ENCODE measurements around the gene PSMA7. TPM values are rescaled to one million over a fixed set of nuclear protein-coding genes. Genes with fewer than 3 reads are reported as not detected.

PSMA7 gene
- total and polyA plus RNA-seq, 4 experiments from 2014 or later: 182 to 598 (median 313) TPM

DNA sequence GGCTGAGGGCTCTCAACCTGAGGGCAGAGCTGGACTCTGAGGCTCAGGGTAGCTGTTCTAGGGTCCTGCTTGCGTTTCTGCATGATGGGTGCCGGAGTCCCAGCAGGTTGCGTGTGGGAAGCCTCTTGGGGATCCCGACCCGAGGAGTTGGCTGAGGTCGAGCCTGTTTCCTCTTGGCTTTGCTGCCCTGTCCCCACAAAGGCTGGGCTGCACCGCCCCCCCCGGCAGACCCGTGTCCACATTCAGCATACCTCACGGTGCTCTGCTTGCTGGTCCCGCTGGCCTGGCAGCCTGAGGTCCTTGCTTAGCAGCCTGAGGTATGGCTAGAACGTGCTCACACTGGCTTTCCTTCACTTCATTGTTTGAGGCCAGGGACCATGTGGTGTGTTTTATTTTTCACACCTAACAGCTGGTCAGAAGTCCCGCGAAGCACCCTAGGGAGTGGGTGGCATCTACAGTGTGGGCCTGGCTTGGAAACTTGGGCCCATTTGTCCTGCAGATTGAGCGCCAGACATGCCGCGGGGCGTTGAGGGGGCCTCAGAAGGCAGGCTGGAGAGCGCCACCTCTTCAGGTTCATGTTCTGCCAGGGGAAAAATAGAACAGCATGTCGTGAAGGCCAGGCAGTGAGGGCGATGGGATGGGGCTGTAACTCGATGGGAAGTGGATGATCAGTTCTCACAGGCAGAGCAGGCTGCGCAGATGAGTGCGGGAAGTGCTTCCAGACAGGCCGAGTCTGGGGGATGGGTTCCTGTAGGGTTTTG lies 11.5 kb downstream of the PSMA7 start:
- Histone ChIP-seq H3K36me3 (ENCODE audit: insufficient read depth, low read length) (peaks cover 88% of the 10 kb centered on the region), H3K27me3 (ENCODE audit: insufficient read depth, low read length) (no peaks in the 10 kb centered on the region), H3K4me3 (ENCODE audit: low read length in 2 of 2) (no peak overlapping the region), H3K27ac (ENCODE audit: low read depth, low read length) (no peak overlapping the region), H3K9me3 (ENCODE audit: control insufficient read depth in 1 of 2, low read length in 2 of 2) (no peaks in the 10 kb centered on the region), H3K4me1 (ENCODE audit: insufficient read depth, low read length) (peaks cover 3% of the 10 kb centered on the region)
- peak overlapping the region in 6 of 7 donors; percentile 2 to 92 (median 79) for H3K27ac Mint-ChIP-seq
- no peaks in the 10 kb centered on the region for H3K9me3 Mint-ChIP-seq
- peaks cover 46 to 90% of the 10 kb centered on the region in 2 donors for H3K36me3 Mint-ChIP-seq
- peak overlapping the region in 5 of 8 donors; percentile 19 to 69 (median 59) for H3K4me3 Mint-ChIP-seq
- POLR2A ChIA-PET (ENCODE audit: partially characterized antibody): interaction anchor here (1.4 to 3.0 kb wide), 3 partner anchors 8 to 12 kb away, joined by 5 to 13 read pairs (median 6); partner anchors contain the start of genes PSMA7 and SS18L1
- peak in 1 of 5 donors; percentile 5 for DNase-seq
- CTCF ChIA-PET (ENCODE audit: partially characterized antibody): no interaction called here
- H3K4me1 Mint-ChIP-seq: peaks cover 13 to 48% (median 36%) of the 10 kb centered on the region in 4 donors
- H3K27me3 Mint-ChIP-seq: no peaks in the 10 kb centered on the region
- intact Hi-C loops (cut with micrococcal nuclease): no loop called here

- no peak for DNase-seq
Observed at GRCh38 chr20:62129731-62130531, 13.3 kb downstream of the PSMA7 start.

DNA sequence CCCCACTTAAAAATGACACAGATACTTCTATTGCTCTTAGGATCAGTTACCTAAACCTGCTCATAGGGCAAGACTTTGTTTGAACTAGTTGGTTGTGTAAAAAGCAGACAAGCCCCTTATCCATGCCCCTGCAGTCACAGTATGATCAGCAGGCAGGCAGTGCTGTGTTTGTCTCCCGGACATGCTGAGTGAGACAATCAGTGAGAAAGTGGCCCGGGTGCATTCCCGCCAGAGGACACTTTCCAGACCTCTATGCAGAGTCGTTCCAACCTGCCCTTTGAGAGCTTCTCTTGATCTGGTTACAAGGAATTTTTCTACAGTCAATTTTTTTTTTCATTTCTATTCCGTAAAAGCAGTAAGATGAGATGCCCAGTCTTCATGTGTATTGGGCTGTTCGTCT lies 14.7 kb downstream of the PSMA7 start:
- H3K36me3 ChIP-seq (ENCODE audit: insufficient read depth, low read length): peaks cover 79% of the 10 kb centered on the region
- no peaks in the 10 kb centered on the region for H3K9me3 ChIP-seq (ENCODE audit: control insufficient read depth in 1 of 2, low read length in 2 of 2)
- POLR2A ChIA-PET (ENCODE audit: partially characterized antibody): no interaction called here
- DNase-seq: no peak
- H3K27ac ChIP-seq (ENCODE audit: low read depth, low read length): no peak overlapping the region
- Mint-ChIP-seq H3K27me3 (no peaks in the 10 kb centered on the region), H3K4me1 (peaks cover 22 to 65% (median 51%) of the 10 kb centered on the region in 4 donors), H3K9me3 (no peaks in the 10 kb centered on the region), H3K4me3 (no peak overlapping the region), H3K36me3 (peaks cover 51 to 84% of the 10 kb centered on the region in 2 donors), H3K27ac (peak overlapping the region in 3 of 7 donors; percentile 29 to 79 (median 66))
- H3K4me1 ChIP-seq (ENCODE audit: insufficient read depth, low read length): peaks cover 16% of the 10 kb centered on the region
- CTCF ChIA-PET (ENCODE audit: partially characterized antibody): interaction anchor here (1.2 to 2.4 kb wide), 2 partner anchors 24 to 118 kb away, joined by 3 to 5 read pairs; no protein-coding TSS in a partner anchor
- intact Hi-C loops (cut with micrococcal nuclease): no loop called here
- no peaks in the 10 kb centered on the region for H3K27me3 ChIP-seq (ENCODE audit: insufficient read depth, low read length)
- H3K4me3 ChIP-seq (ENCODE audit: low read length in 2 of 2): no peak overlapping the region

More at GRCh38 chr20:62129731-62130531, 13.3 kb downstream of the PSMA7 start:
- CTCF ChIA-PET (ENCODE audit: partially characterized antibody): interaction anchor here (1.2 to 2.4 kb wide), 3 partner anchors 12 to 119 kb away, joined by 3 to 6 read pairs (median 5); no protein-coding TSS in a partner anchor
- H3K4me3 Mint-ChIP-seq: peak overlapping the region in 2 of 8 donors; percentile 10 to 31
- no peaks in the 10 kb centered on the region for H3K27me3 Mint-ChIP-seq
- no peaks in the 10 kb centered on the region for H3K27me3 ChIP-seq (ENCODE audit: insufficient read depth, low read length)
- no peak overlapping the region for H3K27ac ChIP-seq (ENCODE audit: low read depth, low read length)
- H3K4me1 ChIP-seq (ENCODE audit: insufficient read depth, low read length): peaks cover 3% of the 10 kb centered on the region
- POLR2A ChIA-PET (ENCODE audit: partially characterized antibody): interaction anchor here (0.7 to 1.0 kb wide), 3 partner anchors 12 to 64 kb away, joined by 3 read pairs; partner anchors contain the start of genes PSMA7, SS18L1 and TAF4
- H3K9me3 Mint-ChIP-seq: no peaks in the 10 kb centered on the region
- H3K4me3 ChIP-seq (ENCODE audit: low read length in 2 of 2): no peak overlapping the region
- H3K27ac Mint-ChIP-seq: peak overlapping the region in 5 of 7 donors; percentile 10 to 66 (median 30)
- intact Hi-C loops (cut with micrococcal nuclease): no loop called here
- peaks cover 18 to 51% (median 42%) of the 10 kb centered on the region in 4 donors for H3K4me1 Mint-ChIP-seq
- no peaks in the 10 kb centered on the region for H3K9me3 ChIP-seq (ENCODE audit: control insufficient read depth in 1 of 2, low read length in 2 of 2)
- H3K36me3 ChIP-seq (ENCODE audit: insufficient read depth, low read length): peaks cover 90% of the 10 kb centered on the region
- H3K36me3 Mint-ChIP-seq: peaks cover 54 to 85% of the 10 kb centered on the region in 2 donors

DNA sequence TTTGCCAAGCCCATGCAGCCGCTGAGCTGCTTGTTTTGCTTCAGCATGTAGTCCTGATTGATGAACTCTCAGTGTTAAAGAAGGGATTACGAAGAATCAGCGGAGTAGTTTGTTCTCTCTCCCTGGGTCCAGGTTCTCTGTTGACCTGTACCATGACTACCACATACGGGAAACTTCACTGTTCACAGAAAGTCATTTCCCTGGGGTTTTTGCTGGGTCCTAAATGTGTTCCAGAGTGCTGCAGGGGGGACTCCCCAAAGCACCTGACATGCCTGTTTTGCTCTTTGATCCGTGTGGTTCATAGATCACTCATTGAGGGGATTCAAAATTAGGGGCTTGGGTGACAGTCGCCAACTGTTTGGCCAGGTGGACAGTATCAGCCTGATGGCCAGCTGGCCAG lies 15.4 kb downstream of the PSMA7 start:
- H3K27ac ChIP-seq (ENCODE audit: low read depth, low read length): no peak overlapping the region
- Mint-ChIP-seq H3K4me1 (peaks cover 23 to 64% (median 54%) of the 10 kb centered on the region in 4 donors), H3K27me3 (no peaks in the 10 kb centered on the region), H3K36me3 (peaks cover 51 to 83% of the 10 kb centered on the region in 2 donors), H3K4me3 (peak overlapping the region in 1 of 8 donors; percentile 45), H3K27ac (peak overlapping the region in 3 of 7 donors; percentile 38 to 79 (median 48)), H3K9me3 (peaks cover 0 to 2% (median 0%) of the 10 kb centered on the region in 8 donors)
- ChIA-PET POLR2A (ENCODE audit: partially characterized antibody) (interaction anchor here (11.1 kb wide), 1 partner anchor 16 kb away, joined by 115 read pairs; the partner anchor contains the start of genes PSMA7 and SS18L1), CTCF (ENCODE audit: partially characterized antibody) (interaction anchor here (2.4 to 5.5 kb wide), 2 partner anchors 8 to 117 kb away, joined by 5 to 35 read pairs; no protein-coding TSS in a partner anchor)
- H3K27me3 ChIP-seq (ENCODE audit: insufficient read depth, low read length): no peaks in the 10 kb centered on the region
- intact Hi-C loops (cut with micrococcal nuclease): no loop called here
- no peak for DNase-seq
- no peak overlapping the region for H3K4me3 ChIP-seq (ENCODE audit: low read length in 2 of 2)
- peaks cover 74% of the 10 kb centered on the region for H3K36me3 ChIP-seq (ENCODE audit: insufficient read depth, low read length)
- no peaks in the 10 kb centered on the region for H3K9me3 ChIP-seq (ENCODE audit: control insufficient read depth in 1 of 2, low read length in 2 of 2)
- H3K4me1 ChIP-seq (ENCODE audit: insufficient read depth, low read length): peaks cover 20% of the 10 kb centered on the region

DNA sequence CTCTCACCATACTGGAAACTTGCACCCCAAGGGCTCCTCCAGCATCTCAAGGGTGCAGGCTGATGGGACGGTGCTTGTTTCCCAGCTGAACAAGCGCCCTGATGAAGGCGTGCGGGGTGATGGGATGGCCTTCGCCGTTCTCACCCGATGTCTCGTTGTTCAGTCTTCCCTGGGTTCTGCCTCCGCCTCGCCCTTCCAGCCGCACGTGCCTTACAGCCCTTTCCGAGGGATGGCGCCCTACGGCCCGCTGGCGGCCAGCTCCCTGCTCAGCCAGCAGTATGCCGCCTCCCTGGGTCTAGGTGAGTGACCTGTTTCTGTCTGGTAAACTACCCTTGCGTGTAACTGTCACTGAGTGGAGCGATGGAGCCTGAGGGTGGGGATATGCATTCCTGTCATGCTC lies 17.1 kb downstream of the PSMA7 start:
- Histone ChIP-seq H3K27me3 (ENCODE audit: insufficient read depth, low read length) (no peaks in the 10 kb centered on the region), H3K9me3 (ENCODE audit: control insufficient read depth in 1 of 2, low read length in 2 of 2) (no peaks in the 10 kb centered on the region), H3K4me3 (ENCODE audit: low read length in 2 of 2) (no peak overlapping the region), H3K27ac (ENCODE audit: low read depth, low read length) (no peak overlapping the region), H3K36me3 (ENCODE audit: insufficient read depth, low read length) (peaks cover 60% of the 10 kb centered on the region), H3K4me1 (ENCODE audit: insufficient read depth, low read length) (peaks cover 20% of the 10 kb centered on the region)
- POLR2A ChIA-PET (ENCODE audit: partially characterized antibody): interaction anchor here (1.0 to 11.1 kb wide), 3 partner anchors 10 to 59 kb away, joined by 3 to 130 read pairs (median 115); partner anchors contain the start of genes PSMA7, SS18L1 and TAF4
- H3K9me3 Mint-ChIP-seq: peaks cover 0 to 2% (median 0%) of the 10 kb centered on the region in 8 donors
- DNase-seq: peak in 1 of 5 donors; percentile 20
- H3K4me1 Mint-ChIP-seq: peaks cover 18 to 57% (median 47%) of the 10 kb centered on the region in 4 donors
- intact Hi-C loops (cut with micrococcal nuclease): no loop called here
- CTCF ChIA-PET (ENCODE audit: partially characterized antibody): interaction anchor here (2.4 to 5.5 kb wide), 2 partner anchors 10 to 115 kb away, joined by 8 to 35 read pairs; no protein-coding TSS in a partner anchor
- H3K27ac Mint-ChIP-seq: peak overlapping the region in 1 of 7 donors; percentile 51
- H3K27me3 Mint-ChIP-seq: no peaks in the 10 kb centered on the region
- no peak overlapping the region for H3K4me3 Mint-ChIP-seq
- peaks cover 38 to 69% of the 10 kb centered on the region in 2 donors for H3K36me3 Mint-ChIP-seq

- peak overlapping the region in 1 of 2 donors; percentile 47 for H3K4me3 ChIP-seq (ENCODE audit: low read length in 2 of 2)
- peak overlapping the region; percentile 62 to 92 (median 83) for H3K27ac Mint-ChIP-seq
- peaks cover 0 to 2% (median 0%) of the 10 kb centered on the region in 8 donors for H3K9me3 Mint-ChIP-seq
- H3K36me3 ChIP-seq (ENCODE audit: insufficient read depth, low read length): peaks cover 36% of the 10 kb centered on the region
- peaks cover 32% of the 10 kb centered on the region for H3K4me1 ChIP-seq (ENCODE audit: insufficient read depth, low read length)
- ChIA-PET CTCF (ENCODE audit: partially characterized antibody) (interaction anchor here (1.4 to 5.5 kb wide), 3 partner anchors 12 to 112 kb away, joined by 4 to 35 read pairs (median 8); no protein-coding TSS in a partner anchor), POLR2A (ENCODE audit: partially characterized antibody) (interaction anchor here (0.5 to 11.1 kb wide), 6 partner anchors 9 to 62 kb away, joined by 3 to 130 read pairs (median 10); partner anchors contain the start of genes PSMA7, SS18L1 and TAF4)
- H3K27me3 Mint-ChIP-seq: no peaks in the 10 kb centered on the region
- peak in 1 of 5 donors; percentile 38 for DNase-seq
- H3K36me3 Mint-ChIP-seq: peaks cover 27 to 46% of the 10 kb centered on the region in 2 donors
- peak overlapping the region; percentile 80 to 88 (median 86) for H3K4me3 Mint-ChIP-seq
- H3K27ac ChIP-seq (ENCODE audit: low read depth, low read length): peak overlapping the region; percentile 25
- intact Hi-C loops (cut with micrococcal nuclease): loop anchor here (5.0 kb wide), 1 partner anchor 264 kb away; the partner anchor contains the start of gene RPS21
- H3K27me3 ChIP-seq (ENCODE audit: insufficient read depth, low read length): no peaks in the 10 kb centered on the region
- H3K4me1 Mint-ChIP-seq: peaks cover 27 to 71% (median 49%) of the 10 kb centered on the region in 4 donors
- no peaks in the 10 kb centered on the region for H3K9me3 ChIP-seq (ENCODE audit: control insufficient read depth in 1 of 2, low read length in 2 of 2)
Observed at GRCh38 chr20:62123450-62124118, 19.6 kb downstream of the PSMA7 start.
